GM19395 (cell line): ENCODE measurements around the gene RPS6KB2.

Experiments
- ATAC-seq: cut with Tn5 transposase; IDR thresholded peaks from one replicate; pipeline ENCODE4 v1.9.1; 2021; ENCODE audit warnings: mild to moderate bottlenecking, moderate library complexity; ENCODE audit not compliant: unreplicated experiment

The RPS6KB2 gene

DNA sequence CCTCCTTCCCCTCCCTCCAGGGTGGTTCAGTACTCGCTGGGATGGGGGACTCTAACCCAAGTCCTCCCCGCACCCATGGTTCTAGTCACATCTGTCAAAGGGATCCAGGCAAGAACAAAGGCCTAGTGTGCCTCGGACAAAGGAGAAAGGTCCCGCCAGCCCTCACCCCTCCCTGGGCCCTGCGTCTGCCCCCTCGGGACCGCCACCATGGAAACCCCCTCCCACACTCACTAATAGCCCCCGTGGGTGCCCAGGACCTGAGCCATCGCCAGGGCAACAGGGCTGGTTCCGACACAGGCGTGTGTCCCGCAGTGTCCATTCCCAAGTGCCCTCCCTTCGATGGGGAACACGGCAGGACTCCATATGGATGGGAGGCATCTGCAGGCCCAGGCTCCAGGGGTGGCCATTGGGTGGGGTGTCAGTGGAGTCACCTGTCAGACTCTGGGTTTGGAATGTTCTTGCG is 17.9 kb upstream of the RPS6KB2 start:
- ATAC-seq: no peak

DNA sequence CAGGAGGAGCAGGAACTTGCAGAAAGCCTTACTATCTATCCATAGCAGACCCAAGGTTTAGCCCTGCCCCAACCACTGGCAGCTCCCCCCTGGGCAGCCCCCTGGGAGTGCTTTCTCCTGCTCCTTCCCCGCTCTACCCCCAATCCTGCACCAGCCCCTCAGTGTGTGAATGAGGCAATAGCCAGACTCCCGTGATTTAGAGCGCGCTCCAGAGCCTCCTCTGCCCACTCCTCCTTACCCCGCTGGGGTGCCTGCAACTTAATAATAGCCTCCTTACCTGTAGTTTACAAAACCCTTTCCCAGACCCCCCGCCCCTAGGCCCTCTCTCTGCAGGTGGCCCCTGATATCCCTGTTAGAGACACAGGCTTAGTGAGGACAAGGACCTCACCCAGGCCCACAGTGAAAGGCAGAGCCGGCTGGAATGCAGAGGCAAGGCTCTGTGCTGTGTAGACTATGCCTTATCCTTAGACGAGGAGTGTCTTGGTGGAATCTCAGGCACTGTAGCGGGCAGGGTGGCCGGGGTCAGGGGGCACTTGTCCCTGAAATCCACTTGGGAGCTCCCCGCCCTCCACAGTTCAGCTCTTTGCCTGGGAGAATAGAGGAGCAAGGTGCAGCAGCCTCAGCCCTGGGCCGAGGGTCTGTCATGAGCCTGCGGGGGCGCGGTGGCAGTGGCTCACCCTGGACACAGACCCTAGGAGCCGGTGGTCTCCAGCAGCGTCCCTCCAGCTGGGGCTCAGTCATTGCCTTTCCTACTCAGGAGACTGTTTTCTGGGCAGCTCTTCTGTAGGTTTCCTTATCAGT is 17.1 kb upstream of the RPS6KB2 start:
- no peak for ATAC-seq

DNA sequence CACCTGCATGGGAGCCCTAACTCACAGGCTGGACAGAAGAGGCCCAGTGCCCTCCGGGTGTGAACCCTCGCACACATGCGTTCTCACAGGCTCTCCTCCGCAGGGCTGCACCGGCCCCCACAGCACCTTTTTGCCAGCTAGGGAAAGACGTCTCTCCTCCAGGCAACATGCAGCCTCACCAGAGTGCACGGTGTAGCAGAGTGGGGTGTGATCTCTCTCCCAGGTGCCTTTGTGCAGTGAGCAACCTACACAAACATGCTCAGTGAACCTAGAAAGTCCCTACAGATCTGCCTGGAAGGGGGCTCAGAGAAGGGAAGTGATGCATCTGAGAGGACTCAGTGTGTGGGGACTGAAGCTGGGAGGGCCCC is 16.5 kb upstream of the RPS6KB2 start:
- no peak for ATAC-seq

DNA sequence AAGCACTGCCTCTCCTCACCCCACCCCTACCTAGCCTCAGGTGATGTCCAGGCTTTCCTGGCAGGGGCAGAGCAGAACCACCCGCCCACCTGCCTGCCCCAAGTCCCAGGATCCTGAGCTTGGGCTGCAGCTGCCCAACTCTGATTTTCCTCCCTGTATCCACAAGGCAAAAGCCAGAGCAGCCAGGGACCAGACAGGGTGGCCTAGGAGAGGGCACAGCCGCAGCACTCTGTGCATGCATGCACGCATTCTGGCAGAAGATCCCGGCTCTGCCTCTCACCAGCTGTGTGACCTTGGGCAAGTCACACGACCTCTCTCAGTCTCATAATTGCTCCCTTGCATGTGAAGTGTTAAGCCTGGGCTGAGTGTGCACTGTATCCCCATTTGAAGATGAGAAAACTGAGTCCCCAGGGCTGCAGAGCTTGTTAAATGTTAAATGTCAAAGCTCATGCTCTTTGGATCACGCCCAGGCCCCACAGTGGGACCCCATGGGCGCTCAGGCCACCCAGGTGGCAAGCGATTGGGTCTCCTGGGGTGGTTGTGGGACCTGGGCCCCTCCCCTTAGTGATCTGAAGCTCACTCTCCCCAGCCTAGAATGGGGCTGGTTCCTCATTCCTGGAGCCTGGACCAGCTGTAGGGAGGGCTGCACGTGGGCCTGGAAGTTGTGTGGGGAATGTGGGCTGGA is 15.7 kb upstream of the RPS6KB2 start:
- no peak for ATAC-seq

DNA sequence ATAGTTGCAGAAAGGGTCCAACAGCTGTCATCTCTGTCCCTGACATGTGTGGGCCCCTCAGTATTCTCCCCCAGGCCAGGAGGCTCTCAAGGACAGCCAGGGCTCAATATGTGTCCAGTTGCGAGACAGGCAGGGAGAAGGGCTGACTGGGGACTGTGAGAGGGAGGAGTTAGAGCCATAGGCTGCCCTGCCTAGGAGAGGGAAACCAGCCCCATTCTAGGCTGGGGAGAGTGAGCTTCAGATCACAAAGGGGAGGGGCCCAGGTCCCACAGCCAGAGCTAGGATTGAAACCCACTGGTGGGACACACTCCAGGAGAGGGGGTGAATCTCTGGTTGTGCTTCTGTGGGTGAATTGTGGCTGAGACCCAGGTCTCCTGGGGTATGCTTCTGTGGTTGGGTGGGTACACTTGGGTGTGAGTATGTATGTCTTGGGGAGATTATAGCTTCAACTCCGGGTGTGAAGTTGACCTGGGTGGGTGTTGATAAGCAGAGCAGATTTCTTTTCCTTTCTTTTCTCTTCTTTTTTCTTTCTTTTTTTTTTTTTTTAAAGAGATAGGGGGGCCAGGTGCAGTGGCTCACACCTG is 14.9 kb upstream of the RPS6KB2 start:
- no peak for ATAC-seq

DNA sequence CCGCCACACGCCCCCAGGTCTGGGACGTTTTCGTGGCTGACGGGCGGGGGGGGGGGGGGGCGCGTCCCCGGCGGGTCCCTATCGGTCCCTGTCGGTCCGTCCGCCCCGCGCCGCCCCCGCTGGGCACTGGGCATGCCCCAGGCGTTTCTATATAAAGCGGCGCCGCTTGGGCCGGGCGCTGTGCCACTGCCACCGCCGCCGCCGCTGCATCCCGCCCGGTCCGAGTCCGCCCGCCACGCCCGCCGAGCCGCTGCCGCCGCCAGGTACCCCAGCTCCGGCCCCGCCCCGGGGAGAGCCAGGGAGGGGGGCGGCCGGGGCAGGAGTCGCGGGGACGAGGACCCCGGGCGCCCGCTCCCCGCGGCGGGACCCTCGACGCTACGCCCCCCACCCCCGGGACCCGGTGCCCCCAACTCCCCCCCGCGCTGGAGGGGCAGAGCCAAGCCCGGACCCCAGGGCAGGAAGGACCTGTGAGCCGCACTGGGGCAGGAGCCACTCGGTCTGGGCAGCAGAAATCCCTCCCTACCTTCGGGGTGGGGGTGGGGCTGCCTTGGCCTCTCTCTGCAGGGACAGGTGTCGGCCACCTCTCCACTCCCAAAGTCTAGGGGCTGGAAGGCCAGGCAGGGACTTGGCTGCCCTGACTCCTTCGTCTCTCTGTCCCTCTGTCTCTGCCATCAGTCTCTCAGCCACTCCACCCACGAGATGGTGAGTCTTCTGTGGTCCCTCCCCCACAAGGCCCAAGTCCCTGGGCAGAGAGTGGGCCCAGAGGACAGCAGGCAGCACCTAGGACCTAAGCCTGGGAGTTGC is 12.6 kb upstream of the RPS6KB2 start, which contains the start of gene CARNS1:
Gene CARNS1 (plus strand): TSS at position 178 of the 804 bp plus-strand sequence. CDS start 522 bp downstream, at position 700.
- no peak for ATAC-seq

DNA sequence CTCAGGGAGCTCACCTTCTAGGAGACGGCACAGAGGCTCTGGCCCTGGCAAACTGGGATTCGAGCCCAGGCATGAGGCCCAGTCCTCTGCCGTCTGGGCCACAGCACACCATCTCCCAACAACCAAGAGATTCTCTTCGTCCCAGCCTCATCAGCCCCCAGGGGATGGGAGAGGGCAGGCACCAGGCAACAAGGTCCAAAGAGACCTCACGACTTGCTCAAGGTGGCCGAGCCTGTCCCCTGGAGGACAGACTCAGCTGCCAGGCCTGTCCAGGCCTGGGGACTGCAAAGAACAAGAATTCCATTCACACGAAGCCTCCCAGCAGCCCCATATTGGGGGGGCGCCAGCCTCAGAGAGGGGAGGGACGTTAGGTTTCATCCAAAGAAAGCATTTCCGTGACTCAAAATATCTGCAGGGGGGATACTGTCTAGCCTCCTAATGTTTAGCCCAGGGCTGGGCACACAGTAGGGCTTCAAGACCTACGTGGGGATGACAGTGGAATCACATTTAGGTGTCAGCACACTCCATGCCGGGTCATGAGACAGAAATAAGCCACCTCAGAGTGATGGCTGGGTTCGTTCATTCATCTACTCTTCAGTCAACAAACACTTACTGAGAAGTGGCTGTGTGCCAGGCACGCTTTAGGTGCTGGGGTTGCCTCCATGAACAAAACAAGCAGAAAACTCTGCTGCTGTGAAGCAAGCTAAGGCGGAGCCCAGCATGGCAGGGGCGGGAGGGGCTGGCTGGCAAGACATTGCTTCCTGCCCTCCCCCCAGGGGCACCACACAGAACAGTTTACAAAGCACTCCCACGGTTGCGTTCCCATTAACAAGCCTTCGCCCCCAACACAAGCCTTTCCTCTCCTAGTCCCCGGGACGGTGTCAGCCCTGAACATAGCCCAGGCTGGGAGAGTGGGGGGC is 11.6 kb upstream of the RPS6KB2 start:
- ATAC-seq: no peak

DNA sequence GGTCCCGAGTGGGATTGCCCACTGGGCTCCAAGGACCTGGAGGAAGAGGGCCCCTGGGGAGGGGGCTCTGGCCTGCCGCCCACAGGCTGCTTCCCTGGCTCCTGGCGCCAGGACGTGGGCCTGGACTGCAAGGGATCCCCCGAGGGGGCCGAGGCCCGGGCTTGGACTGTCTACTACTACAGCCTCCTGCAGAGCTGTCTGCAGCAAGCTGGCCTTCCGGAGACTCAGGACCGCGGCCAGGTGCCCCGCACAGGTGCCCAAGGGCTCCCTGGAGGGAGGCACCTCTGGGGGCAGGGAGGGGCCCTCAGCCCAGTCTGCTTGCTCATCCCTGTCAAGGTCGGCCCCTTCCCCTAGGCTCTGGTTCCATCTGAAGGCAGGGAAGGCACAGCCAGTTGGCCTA is 10.9 kb upstream of the RPS6KB2 start:
- ATAC-seq: no peak

DNA sequence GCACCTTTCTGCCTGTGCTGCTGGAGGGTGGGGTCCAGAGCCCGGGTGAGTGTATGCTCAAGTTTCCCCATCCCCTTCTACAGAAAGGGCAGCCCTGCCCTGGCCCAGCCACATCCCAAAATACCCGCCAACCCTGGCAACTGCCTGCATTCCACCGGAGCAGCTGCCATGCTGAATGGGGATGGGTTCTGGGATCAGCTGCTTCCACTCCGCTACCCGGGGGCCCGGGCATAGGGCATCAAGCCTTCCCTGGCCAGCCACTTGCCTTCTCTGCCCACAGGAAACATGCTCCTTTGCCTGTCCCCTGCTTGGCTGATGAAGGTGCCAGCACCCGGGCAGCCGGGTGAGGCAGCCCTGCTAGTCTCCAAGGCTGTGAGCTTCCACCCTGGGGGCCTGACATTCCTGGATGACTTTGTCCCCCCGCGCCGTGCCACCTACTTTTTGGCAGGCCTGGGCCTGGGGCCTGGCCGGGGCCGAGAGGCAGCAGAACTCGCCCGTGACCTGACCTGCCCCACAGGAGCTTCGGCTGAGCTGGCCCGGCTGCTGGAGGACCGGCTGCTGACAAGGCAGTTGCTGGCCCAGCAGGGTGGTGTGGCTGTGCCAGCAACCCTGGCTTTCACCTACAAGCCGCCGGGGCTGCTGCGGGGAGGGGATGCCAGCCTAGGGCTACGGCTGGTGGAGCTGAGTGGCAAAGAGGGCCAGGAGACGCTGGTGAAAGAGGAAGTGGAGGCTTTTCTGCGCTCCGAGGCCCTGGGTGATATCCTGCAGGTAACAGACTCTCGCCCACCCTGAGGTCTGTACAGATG is 9.6 kb upstream of the RPS6KB2 start:
- no peak for ATAC-seq

DNA sequence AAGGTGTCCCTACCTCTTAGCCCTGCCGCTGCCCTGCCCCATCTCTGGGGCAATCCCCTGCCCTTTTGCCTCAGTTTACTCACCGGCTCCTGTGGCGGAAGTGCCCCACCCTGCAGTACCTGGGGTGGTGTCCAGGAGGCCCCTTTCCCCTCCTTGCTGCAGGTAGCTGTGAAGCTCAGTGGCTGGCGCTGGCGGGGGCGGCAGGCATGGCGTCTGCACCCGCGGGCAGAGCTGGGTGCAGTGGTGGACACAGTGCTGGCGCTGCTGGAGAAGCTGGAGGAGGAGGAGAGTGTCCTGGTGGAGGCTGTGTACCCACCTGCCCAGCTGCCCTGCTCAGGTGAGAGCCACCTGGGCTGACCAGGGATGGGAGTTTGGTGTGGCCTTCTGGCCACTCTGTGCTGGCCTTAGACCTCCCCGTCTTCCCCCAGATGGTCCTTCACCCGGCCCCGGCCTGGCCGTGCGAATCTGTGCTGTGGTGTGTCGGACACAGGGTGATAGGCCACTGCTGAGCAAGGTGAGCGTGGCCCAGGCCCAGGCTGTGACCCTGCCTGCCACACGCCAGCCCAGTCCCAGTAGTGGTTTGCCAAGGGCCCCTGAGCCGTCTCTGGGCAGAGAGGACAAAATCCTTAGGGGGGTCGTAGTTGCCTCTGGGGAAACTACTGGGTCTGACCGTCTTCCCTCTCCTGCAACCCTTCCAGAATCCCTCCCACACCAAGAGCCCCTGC is 8.8 kb upstream of the RPS6KB2 start:
- ATAC-seq: no peak

DNA sequence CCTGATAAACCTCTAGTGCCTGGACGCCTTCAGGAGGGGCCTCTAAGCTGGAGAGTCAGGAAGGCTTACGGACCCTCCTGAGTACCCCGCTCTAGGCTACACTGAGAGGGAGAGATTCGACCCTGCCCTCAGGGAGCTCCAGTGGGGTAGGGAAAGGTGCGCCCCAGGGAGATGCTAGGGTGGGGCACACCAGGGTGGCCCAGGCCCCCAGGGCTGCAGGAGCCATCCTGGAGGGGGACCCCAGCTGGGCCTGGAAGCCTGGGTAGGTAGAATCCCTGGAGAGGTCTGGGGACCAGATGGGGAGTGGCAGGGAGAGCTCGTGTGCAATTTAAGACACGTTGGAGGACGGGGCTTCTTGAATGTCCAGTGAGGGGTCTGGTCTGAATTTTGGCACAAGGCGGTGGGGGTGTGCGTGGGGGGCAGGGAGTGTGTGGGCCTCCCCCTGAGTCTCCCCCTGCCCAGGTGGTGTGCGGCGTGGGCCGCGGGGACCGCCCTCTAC is 8.1 kb upstream of the RPS6KB2 start:
- no peak for ATAC-seq

DNA sequence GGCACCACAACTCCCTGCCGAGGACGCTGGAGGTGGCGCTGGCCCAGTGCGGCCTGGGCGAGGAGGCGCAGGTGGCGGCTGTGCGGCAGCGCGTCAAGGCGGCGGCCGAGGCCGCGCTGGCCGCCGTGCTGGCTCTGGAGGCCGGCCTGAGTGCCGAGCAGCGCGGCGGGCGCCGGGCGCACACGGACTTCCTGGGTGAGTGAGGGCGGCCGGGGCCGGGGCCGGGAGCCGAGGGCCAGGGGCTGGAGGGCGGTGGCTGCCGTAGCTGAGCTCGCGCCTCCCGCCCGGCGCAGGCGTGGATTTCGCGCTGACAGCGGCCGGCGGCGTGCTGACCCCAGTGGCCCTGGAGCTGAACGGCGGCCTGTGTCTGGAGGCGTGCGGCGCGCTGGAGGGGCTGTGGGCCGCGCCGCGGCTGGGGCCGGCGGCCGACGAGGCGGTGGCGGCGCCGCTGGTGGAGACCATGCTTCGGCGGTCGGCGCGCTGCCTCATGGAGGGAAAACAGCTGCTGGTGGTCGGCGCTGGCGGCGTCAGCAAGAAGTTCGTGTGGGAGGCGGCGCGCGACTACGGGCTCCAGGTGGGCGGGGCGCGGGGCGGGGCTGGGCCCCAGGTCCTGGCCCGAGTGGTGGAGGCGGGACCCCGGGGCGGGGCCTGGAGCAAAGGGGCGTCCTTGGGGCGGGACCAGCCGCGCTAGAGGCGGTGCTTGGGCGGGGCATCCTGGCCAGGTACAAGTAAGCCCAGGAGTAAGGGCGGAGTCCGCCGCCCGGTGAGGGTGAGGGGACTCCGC is 7.5 kb upstream of the RPS6KB2 start:
- ATAC-seq: peak; percentile 75

DNA sequence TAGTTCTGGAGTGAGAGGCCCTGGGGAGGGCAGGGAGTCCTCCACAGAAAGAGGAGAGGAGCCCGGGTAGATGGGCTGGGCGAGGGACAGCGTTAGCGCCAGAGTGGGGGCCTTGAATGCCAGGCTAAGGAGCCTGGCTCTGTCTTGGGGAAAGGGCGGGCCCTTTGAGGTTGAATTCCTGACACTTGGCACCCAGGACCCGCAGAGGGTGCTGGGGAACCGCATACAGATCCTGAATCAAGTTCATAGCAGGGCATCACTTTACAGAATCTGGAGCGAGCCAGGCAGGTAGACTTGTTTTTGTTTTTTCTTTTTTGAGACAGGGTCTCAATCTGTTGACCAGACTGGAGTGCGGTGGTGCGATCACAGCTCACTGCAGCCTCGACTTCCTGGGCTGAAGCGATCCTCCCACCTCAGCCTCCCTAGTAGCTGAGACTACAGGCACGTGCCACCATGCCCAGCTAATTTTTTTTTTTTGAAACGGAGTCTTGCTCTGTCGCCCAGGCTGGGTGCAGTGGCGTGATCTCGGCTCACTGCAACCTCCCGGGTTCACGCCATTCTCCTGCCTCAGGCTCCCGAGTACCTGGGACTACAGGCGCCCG is 6.8 kb upstream of the RPS6KB2 start:
- ATAC-seq: no peak

DNA sequence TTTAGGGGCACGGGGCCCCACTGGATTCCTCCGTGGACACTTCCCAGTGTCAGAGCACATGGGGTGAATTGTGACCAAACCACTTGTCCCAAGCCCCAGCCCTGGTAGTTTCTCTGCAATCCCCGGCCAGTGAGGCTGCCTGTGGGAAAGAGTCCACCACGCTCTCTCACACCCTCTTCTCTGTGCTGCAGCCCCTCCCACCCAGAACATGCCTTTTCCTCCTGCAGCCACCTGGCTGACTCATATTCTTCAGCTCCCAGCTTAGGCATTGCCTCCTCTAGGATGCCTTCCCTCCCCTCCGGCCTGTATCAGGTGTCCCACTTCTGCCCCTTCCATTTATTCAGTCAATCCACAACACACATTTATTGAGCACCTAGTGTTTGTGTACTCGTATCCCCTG is 5.4 kb upstream of the RPS6KB2 start:
- no peak for ATAC-seq

DNA sequence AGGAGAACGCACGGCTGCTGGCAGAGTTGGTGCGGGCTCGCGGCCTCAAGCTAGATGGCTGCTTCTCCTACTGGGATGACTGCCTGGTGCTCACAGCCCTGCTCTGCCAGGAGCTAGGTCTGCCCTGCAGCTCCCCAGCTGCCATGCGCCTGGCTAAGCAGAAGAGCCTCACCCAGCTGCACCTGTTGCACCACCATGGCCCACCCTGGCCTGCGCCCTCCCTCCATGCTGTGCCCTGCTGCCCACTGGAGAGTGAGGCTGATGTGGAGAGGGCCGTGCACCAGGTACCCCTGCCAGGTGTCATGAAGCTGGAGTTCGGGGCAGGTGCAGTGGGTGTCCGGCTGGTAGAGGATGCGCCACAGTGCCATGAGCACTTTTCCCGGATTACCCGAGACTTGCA is 4.8 kb upstream of the RPS6KB2 start:
- no peak for ATAC-seq

DNA sequence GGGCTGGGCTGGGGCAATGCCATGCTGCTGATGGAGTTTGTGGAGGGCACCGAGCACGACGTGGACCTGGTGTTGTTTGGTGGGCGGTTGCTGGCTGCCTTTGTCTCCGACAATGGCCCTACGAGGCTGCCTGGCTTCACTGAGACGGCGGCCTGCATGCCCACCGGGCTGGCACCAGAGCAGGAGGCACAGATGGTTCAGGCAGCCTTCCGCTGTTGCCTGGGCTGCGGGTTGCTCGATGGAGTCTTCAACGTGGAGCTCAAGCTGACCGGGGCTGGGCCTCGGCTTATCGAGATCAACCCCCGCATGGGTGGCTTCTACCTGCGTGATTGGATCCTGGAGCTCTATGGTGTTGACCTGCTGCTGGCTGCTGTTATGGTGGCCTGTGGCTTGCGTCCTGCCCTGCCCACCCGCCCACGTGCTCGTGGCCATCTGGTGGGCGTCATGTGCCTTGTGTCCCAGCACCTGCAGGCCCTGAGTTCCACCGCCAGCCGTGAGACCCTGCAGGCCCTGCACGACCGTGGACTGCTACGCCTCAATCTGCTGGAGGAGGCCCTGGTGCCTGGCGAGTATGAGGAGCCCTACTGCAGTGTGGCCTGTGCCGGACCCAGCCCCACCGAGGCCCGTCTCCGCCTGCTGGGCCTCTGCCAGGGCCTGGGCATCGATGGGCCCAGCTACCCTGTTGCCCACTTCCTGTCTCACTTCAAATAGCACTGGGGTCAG is 4.2 kb upstream of the RPS6KB2 start:
- ATAC-seq: no peak
